Progenitor cell of endocrine pancreas (in vitro differentiated cells): ENCODE measurements around the gene GRIK2. TPM values are rescaled to one million over a fixed set of nuclear protein-coding genes. Genes with fewer than 3 reads are reported as not detected.
"Not testable (repeated sequence)": the region's sequence is repeated elsewhere in the genome, so short reads cannot be mapped to it uniquely, and the experiment has no call there.

Experiments used
- DNase-seq: peaks from one replicate; pipeline ENCODE4 v3.0.0; 2021; ENCODE audit warnings: low spot score; ENCODE audit not compliant: unreplicated experiment
- H3K27ac Mint-ChIP-seq: 2 replicates; pipeline ENCODE4 v1.8.0; 2021; ENCODE audit warnings: mild to moderate bottlenecking, moderate library complexity, mixed read lengths
- H3K27me3 Mint-ChIP-seq: 2 replicates; pipeline ENCODE4 v1.8.0; 2021; ENCODE audit warnings: mixed read lengths
- H3K36me3 Mint-ChIP-seq: 2 replicates; pipeline ENCODE4 v1.8.0; 2022; ENCODE audit warnings: mixed read lengths; ENCODE audit not compliant: insufficient read depth
- H3K4me1 Mint-ChIP-seq: 2 replicates; pipeline ENCODE4 v1.8.0; 2021; ENCODE audit warnings: low read depth, mixed read lengths
- H3K4me3 Mint-ChIP-seq: 2 replicates; pipeline ENCODE4 v1.8.0; 2021; ENCODE audit warnings: low read depth, mild to moderate bottlenecking, moderate library complexity, mixed read lengths
- H3K9me3 Mint-ChIP-seq: 2 replicates; pipeline ENCODE4 v1.8.0; 2021; ENCODE audit warnings: low read depth, mixed read lengths
- total RNA-seq: library from RNA; stranded (reverse); gene quantifications from 2 replicates; pipeline ENCODE4 v1.2.1, GENCODE V29; 2021
- TF ChIP-seq, protein P1 (sequence below): fragments of 200-600 bp; sonication (generic); IDR thresholded peaks from one replicate; pipeline ENCODE4 v1.5.0; 2021; ENCODE audit warnings: antibody characterized with exemption, mild to moderate bottlenecking; ENCODE audit not compliant: unreplicated experiment

Gene GRIK2
- total RNA-seq, 1 donor from 2014 or later = 6.3 TPM

DNA sequence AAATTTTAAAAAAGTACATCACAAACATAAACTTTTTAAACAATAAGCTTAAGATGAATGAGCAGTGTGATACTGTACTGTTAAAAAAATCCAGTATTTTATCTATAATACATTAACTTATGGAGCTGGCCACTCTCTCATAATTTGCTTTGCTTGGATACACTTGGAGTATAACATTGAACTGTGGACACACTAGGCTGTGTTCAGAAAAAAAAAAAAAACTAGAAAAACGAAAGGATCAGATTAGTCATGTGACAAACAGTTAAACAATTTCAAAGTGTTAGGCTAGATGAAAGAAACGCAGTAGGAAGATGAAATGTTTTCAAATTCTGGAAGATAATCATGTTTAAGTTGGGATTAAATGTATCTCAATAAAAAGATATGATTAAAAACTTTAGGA is 220.0 kb downstream of the GRIK2 start:
- H3K36me3 Mint-ChIP-seq = no peaks in the 10 kb centered on the region
- H3K4me1 Mint-ChIP-seq = peaks cover 14% of the 10 kb centered on the region
- TF ChIP-seq, protein P1, sequence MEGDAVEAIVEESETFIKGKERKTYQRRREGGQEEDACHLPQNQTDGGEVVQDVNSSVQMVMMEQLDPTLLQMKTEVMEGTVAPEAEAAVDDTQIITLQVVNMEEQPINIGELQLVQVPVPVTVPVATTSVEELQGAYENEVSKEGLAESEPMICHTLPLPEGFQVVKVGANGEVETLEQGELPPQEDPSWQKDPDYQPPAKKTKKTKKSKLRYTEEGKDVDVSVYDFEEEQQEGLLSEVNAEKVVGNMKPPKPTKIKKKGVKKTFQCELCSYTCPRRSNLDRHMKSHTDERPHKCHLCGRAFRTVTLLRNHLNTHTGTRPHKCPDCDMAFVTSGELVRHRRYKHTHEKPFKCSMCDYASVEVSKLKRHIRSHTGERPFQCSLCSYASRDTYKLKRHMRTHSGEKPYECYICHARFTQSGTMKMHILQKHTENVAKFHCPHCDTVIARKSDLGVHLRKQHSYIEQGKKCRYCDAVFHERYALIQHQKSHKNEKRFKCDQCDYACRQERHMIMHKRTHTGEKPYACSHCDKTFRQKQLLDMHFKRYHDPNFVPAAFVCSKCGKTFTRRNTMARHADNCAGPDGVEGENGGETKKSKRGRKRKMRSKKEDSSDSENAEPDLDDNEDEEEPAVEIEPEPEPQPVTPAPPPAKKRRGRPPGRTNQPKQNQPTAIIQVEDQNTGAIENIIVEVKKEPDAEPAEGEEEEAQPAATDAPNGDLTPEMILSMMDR = no peak
- no peak overlapping the region for H3K4me3 Mint-ChIP-seq
- DNase-seq = no peak
- no peak overlapping the region for H3K27ac Mint-ChIP-seq
- H3K27me3 Mint-ChIP-seq = no peaks in the 10 kb centered on the region
- no peaks in the 10 kb centered on the region for H3K9me3 Mint-ChIP-seq

DNA sequence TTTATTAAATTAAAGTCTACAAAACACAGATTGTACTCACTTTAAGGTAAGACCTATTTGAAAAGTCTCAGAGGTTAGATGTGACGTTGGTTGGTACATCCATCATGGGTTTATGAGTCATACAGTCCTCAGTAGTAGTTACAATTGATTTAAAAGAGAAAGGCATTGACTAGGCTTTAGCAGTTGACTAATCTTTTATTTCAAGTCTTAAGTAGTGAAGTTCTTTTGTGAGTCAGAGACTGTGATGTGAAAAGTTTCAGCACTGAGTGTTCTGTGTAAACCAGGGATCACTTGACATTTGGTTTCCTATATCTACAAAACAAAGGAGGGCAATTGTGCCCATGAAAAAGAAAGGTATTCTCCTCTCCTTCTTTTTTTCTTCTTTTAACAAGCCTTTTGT is 221.3 kb downstream of the GRIK2 start:
- no peak overlapping the region for H3K4me3 Mint-ChIP-seq
- DNase-seq = no peak
- peaks cover 3% of the 10 kb centered on the region for H3K4me1 Mint-ChIP-seq
- TF ChIP-seq, protein P1 = no peak
- no peaks in the 10 kb centered on the region for H3K9me3 Mint-ChIP-seq
- no peak overlapping the region for H3K27ac Mint-ChIP-seq
- H3K27me3 Mint-ChIP-seq = no peaks in the 10 kb centered on the region
- no peaks in the 10 kb centered on the region for H3K36me3 Mint-ChIP-seq

DNA sequence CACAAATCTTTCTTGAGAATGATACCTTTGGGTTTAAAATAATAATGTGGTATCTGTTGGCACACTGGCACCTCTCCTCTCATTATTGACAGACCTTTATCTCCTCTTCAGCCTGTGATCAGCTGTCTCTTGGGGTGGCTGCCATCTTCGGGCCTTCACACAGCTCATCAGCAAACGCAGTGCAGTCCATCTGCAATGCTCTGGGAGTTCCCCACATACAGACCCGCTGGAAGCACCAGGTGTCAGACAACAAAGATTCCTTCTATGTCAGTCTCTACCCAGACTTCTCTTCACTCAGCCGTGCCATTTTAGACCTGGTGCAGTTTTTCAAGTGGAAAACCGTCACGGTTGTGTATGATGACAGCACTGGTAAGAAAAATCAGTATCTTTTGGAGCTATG is 232.8 kb downstream of the GRIK2 start:
- no peak for DNase-seq
- Mint-ChIP-seq H3K4me1 (no peaks in the 10 kb centered on the region), H3K27me3 (no peaks in the 10 kb centered on the region), H3K4me3 (no peak overlapping the region), H3K9me3 (no peaks in the 10 kb centered on the region), H3K36me3 (no peaks in the 10 kb centered on the region), H3K27ac (no peak overlapping the region)
- TF ChIP-seq, protein P1 = no peak

DNA sequence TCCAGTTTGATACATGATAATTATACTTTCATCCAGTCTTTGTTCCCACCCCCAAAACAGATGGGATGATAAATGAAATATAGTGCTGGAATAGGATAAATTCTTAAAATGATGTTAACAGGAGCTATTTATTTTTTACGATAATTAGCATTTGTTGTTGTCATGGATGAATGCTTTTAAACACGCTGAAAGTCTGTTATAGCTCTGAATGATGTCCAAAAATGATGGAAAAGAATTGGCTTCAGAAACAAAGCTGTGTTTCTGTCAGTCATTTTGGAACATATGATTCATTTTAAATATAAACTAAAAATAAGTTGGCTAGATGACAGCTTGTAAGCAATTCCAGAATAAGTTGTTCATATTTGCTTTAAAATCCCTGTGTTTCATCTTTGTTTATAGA is 237.4 kb downstream of the GRIK2 start:
- Mint-ChIP-seq H3K4me1 (no peaks in the 10 kb centered on the region), H3K27me3 (no peaks in the 10 kb centered on the region), H3K9me3 (no peaks in the 10 kb centered on the region), H3K4me3 (no peak overlapping the region), H3K36me3 (no peaks in the 10 kb centered on the region), H3K27ac (no peak overlapping the region)
- TF ChIP-seq, protein P1 = no peak
- DNase-seq = no peak

DNA sequence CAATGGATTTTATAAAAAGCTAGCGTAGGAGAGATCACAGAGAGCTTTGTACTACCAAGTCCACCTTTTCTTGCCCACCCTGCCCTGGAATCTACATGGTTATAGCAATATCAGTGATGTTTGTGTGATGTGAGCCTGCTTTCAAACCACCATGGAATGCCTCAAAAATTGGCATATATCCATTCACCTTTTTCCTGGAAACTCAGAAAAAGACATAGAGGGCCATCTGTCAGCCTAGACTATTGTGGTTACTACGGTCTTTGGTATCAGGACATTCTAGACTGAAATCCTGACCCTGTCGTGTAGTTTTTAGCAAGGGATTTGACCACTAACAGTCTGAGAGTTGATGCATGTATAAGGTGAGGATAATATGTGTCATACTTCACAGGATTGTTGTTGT is 239.6 kb downstream of the GRIK2 start:
- H3K27ac Mint-ChIP-seq = no peak overlapping the region
- no peaks in the 10 kb centered on the region for H3K9me3 Mint-ChIP-seq
- DNase-seq = no peak
- H3K4me1 Mint-ChIP-seq = no peaks in the 10 kb centered on the region
- H3K36me3 Mint-ChIP-seq = no peaks in the 10 kb centered on the region
- no peaks in the 10 kb centered on the region for H3K27me3 Mint-ChIP-seq
- no peak overlapping the region for H3K4me3 Mint-ChIP-seq
- TF ChIP-seq, protein P1 = no peak

DNA sequence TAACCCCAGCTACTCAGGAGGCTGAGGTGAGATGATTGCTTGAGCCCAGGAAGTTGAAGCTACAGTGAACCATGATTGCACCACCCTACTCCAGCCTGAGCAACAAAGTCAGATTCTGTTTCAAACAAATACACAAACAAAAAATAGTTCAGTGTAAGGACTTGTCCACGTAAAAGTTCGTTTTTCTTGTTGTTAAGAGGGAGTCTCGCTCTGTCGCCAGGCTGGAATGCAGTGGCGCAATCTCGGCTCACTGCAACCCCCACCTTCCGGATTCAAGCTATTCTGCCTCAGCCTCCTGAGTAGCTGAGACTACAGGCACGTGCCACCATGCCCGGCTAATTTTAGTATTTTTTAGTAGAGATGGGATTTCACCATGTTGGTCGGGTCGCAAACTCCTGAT is 245.4 kb downstream of the GRIK2 start:
- H3K27me3 Mint-ChIP-seq, H3K27ac Mint-ChIP-seq, H3K4me1 Mint-ChIP-seq, DNase-seq, H3K36me3 Mint-ChIP-seq, H3K9me3 Mint-ChIP-seq, H3K4me3 Mint-ChIP-seq: not testable (repeated sequence)
